Mucosa of descending colon (tissue), 3 donors: ENCODE results near the gene FOXO6. TPM values are rescaled to one million over a fixed set of nuclear protein-coding genes. Genes with fewer than 3 reads are reported as not detected.
A peak's percentile ranks its signal among the peaks of the same experiment; 100 is the strongest.

Experiments used
- ATAC-seq: fragments of 200-7000 bp; cut with Tn5 transposase; one replicate; pipeline ENCODE4 v1.9.1; 2020; ENCODE audit warnings: mild to moderate bottlenecking, moderate library complexity
- DNase-seq, 3 donors: peaks; one replicate each; pipeline ENCODE4 v3.0.0-alpha.2; 2020
- H3K36me3 ChIP-seq: fragments of 200-600 bp; one replicate; pipeline ENCODE4 v1.8.0; 2021; ENCODE audit warnings: low read depth, mild to moderate bottlenecking
- H3K4me1 ChIP-seq: fragments of 200-600 bp; one replicate; pipeline ENCODE4 v1.8.0; 2021; ENCODE audit warnings: low read depth, mild to moderate bottlenecking
- H3K4me3 ChIP-seq: fragments of 200-600 bp; one replicate; pipeline ENCODE4 v1.8.0; 2021; ENCODE audit warnings: mild to moderate bottlenecking
- H3K9me3 ChIP-seq: fragments of 200-600 bp; one replicate; pipeline ENCODE4 v1.8.0; 2021; ENCODE audit warnings: mild to moderate bottlenecking
- CTCF ChIP-seq: fragments of 200-600 bp; IDR thresholded peaks from one replicate; pipeline ENCODE4 v1.8.0; 2022; ENCODE audit warnings: antibody characterized with exemption, mild to moderate bottlenecking
- intact Hi-C, 2 donors: fragments of 100-400 bp; cut with DNase I in 1 of 2; cut with micrococcal nuclease in 1 of 2; formaldehyde crosslinking; loops; one replicate each; pipeline versions ENCODE4 v1.11.0 to v1.11.1; 2022; cut with DNase I, micrococcal nuclease
- long read RNA-seq, 2 donors: library from polyadenylated mRNA; unstranded; transcript quantifications; one replicate each; pipeline ENCODE4 v2.0.0, GENCODE V29; 2019 to 2021
- total RNA-seq, 3 donors: library from RNA; stranded (reverse); fragmentation: NEBNext Ultra II Directional in 2 of 3; extraction: Animal tissue kit (Norgen Biotek cat#: 25700) in 2 of 3; gene quantifications; one replicate each; pipeline versions ENCODE4 v1.2.1 to v1.2.4, GENCODE V29; 2021 to 2023
- donor health status: DM: no; HTN: no; CAD: no; lungs with moderate emphysema.
- donor health status: DM: no; HTN: no; CAD: no.
- donor health status: DM: no; HTN: yes; CAD: no.

The FOXO6 gene
- total RNA-seq = 1 to 10 TPM in 1 of 3 donors, under 1 TPM in 2; 0.65 to 2.0 (median 0.72) TPM
- long read RNA-seq, donor 1, partial matches to known transcripts = 0 of 3 reads
- long read RNA-seq, donor 1, other reads (novel, unspliced or antisense) = 2 of 3 reads
- long read RNA-seq, donor 2 = 0 reads

- TF ChIP-seq CTCF = peak; percentile 74
- Histone ChIP-seq H3K4me1 (peaks cover 40% of the 10 kb centered on the region), H3K4me3 (no peak within 1 kb of the TSS), H3K36me3 (no peaks in the 10 kb centered on the region), H3K9me3 (no peaks in the 10 kb centered on the region)
- DNase-seq (peak; percentile 98 to 100 (median 99)), ATAC-seq (peak; percentile 90)
- intact Hi-C loops = no loop called here
These were observed at the start of gene FOXO6 for GRCh38 chr1:41360786-41361494. FOXO6 (plus strand) TSS chr1:41361434.

- intact Hi-C loops = no loop called here
- ATAC-seq = no peak
- no peak for DNase-seq
- Histone ChIP-seq H3K9me3 (no peaks in the 10 kb centered on the region), H3K36me3 (no peaks in the 10 kb centered on the region), H3K4me3 (no peak overlapping the region), H3K4me1 (no peaks in the 10 kb centered on the region)
- TF ChIP-seq CTCF = no peak
These were observed 48.1 kb upstream of the FOXO6 start for GRCh38 chr1:41312991-41313645.

- DNase-seq = peak in 1 of 3 donors; percentile 3
These were observed 47.5 kb upstream of the FOXO6 start for GRCh38 chr1:41313661-41314131.

GRCh38 chr1:41314376-41315145, 46.7 kb upstream of the FOXO6 start:
- no peaks in the 10 kb centered on the region for H3K36me3 ChIP-seq
- H3K9me3 ChIP-seq = no peaks in the 10 kb centered on the region
- no peak for ATAC-seq
- intact Hi-C loops = no loop called here
- no peak for DNase-seq
- H3K4me3 ChIP-seq = no peak overlapping the region
- TF ChIP-seq CTCF = no peak
- no peaks in the 10 kb centered on the region for H3K4me1 ChIP-seq

More at GRCh38 chr1:41313661-41314131, 47.5 kb upstream of the FOXO6 start:
- no peaks in the 10 kb centered on the region for H3K36me3 ChIP-seq
- no peaks in the 10 kb centered on the region for H3K4me1 ChIP-seq
- intact Hi-C loops = no loop called here
- H3K9me3 ChIP-seq = no peaks in the 10 kb centered on the region
- TF ChIP-seq CTCF = peak; percentile 15
- no peak for ATAC-seq
- H3K4me3 ChIP-seq = no peak overlapping the region

GRCh38 chr1:41315146-41315822, 46.0 kb upstream of the FOXO6 start:
- H3K9me3 ChIP-seq = no peaks in the 10 kb centered on the region
- no peaks in the 10 kb centered on the region for H3K36me3 ChIP-seq
- DNase-seq (no peak), ATAC-seq (no peak)
- intact Hi-C loops = no loop called here
- TF ChIP-seq CTCF = no peak
- H3K4me1 ChIP-seq = no peaks in the 10 kb centered on the region
- H3K4me3 ChIP-seq = no peak overlapping the region
